Right ventricle myocardium superior (tissue), 1 donor: Measurements from ENCODE around the gene IARS1. TPM values are rescaled to one million over a fixed set of nuclear protein-coding genes. Genes with fewer than 3 reads are reported as not detected.

Experiments used
- ATAC-seq: fragments of 200-7000 bp; cut with Tn5 transposase; one replicate; pipeline ENCODE4 v1.9.1; 2020; ENCODE audit warnings: mild to moderate bottlenecking; ENCODE audit not compliant: poor library complexity
- DNase-seq: peaks from one replicate; pipeline ENCODE4 v3.0.0-alpha.2; 2020
- intact Hi-C: fragments of 100-400 bp; cut with DNase I; formaldehyde crosslinking; loops from one replicate; pipeline ENCODE4 v1.11.2; 2022
- microRNA-seq: library from miRNA; unstranded; fragments of <30 nt; microRNA quantifications from one replicate; pipeline ENCODE4 v1.2.0, GENCODE V29; 2020
- total RNA-seq: library from RNA; stranded (reverse); fragmentation: NEBNext Ultra II Directional; extraction: Animal tissue kit (Norgen Biotek cat#: 25700); gene quantifications from one replicate; pipeline ENCODE4 v1.2.1, GENCODE V29; 2021
- donor health status: DM: no; HTN: yes; CAD: no; lungs with severe emphysema.

Gene IARS1
- total RNA-seq, 1 donor from 2014 or later: 56.3 TPM

- ATAC-seq (no peak), DNase-seq (no peak)
- intact Hi-C loops: no loop called here
Observed at GRCh38 chr9:92257327-92257726, 36.2 kb downstream of the IARS1 start.

GRCh38 chr9:92254381-92255337 lies 38.8 kb downstream of the IARS1 start:
- no peak for ATAC-seq
- no peak for DNase-seq
- intact Hi-C loops: no loop called here

GRCh38 chr9:92253656-92254055 lies 39.8 kb downstream of the IARS1 start:
- ATAC-seq: no peak
- intact Hi-C loops: no loop called here
- no peak for DNase-seq

- intact Hi-C loops: no loop called here
- ATAC-seq: no peak
- DNase-seq: no peak
Observed at GRCh38 chr9:92247981-92248380, 45.5 kb downstream of the IARS1 start.

- intact Hi-C loops: no loop called here
- ATAC-seq (no peak), DNase-seq (no peak)
Observed at GRCh38 chr9:92247296-92247695, 46.2 kb downstream of the IARS1 start.

GRCh38 chr9:92245005-92245797 lies 48.3 kb downstream of the IARS1 start:
- no peak for ATAC-seq
- intact Hi-C loops: no loop called here
- DNase-seq: no peak

Small RNAs within 50 kb of the gene (microRNA-seq; reads per million reads assigned to microRNA genes)
- not detected for gene MIR3651

Other genes starting within 250 kb of the IARS1 start
- gene SPTLC1, start 178.3 kb downstream of the IARS1 start, total RNA-seq: 19.9 TPM
- gene NOL8, start 31.7 kb upstream of the IARS1 start, total RNA-seq: 12.4 TPM
- 3.0 TPM for gene CENPP, start 32.3 kb upstream of the IARS1 start, total RNA-seq
- gene OGN, start 110.9 kb upstream of the IARS1 start, total RNA-seq: 10.0 TPM
- gene OMD, start 130.8 kb upstream of the IARS1 start, total RNA-seq: 4.2 TPM
- 4.8 TPM for gene ASPN, start 188.8 kb upstream of the IARS1 start, total RNA-seq
- gene ECM2, start 242.3 kb upstream of the IARS1 start, total RNA-seq: 5.6 TPM